H9 (cell line): Measurements from ENCODE around the gene SVEP1. TPM values are rescaled to one million over a fixed set of nuclear protein-coding genes. Genes with fewer than 3 reads are reported as not detected.

ENCODE experiments used
- DNase-seq: peaks from one replicate; pipeline ENCODE4 v3.0.0-alpha.2; 2017
- H2AFZ ChIP-seq: one replicate; pipeline ENCODE4 v1.6.1; 2013; ENCODE audit warnings: mild to moderate bottlenecking, low read length, control low read depth, moderate library complexity
- H2AK5ac ChIP-seq: 2 replicates; pipeline ENCODE4 v1.6.1; 2013; ENCODE audit warnings: low read length, control low read depth, mixed read lengths; ENCODE audit not compliant: insufficient read length
- H2BK120ac ChIP-seq: one replicate; pipeline ENCODE4 v1.6.1; 2013; ENCODE audit warnings: low read depth, mild to moderate bottlenecking, low read length, control low read depth, inconsistent platforms; ENCODE audit not compliant: poor library complexity, severe bottlenecking
- H2BK12ac ChIP-seq: 2 replicates; pipeline ENCODE4 v1.6.1; 2013; ENCODE audit warnings: low read length, control low read depth, mixed read lengths, low read depth; ENCODE audit not compliant: insufficient read length
- H2BK15ac ChIP-seq: 2 replicates; pipeline ENCODE4 v1.6.1; 2013; ENCODE audit warnings: low read depth, low read length, control low read depth
- H2BK20ac ChIP-seq: one replicate; pipeline ENCODE4 v1.6.1; 2013; ENCODE audit warnings: low read depth, mild to moderate bottlenecking, low read length, control low read depth, inconsistent platforms; ENCODE audit not compliant: poor library complexity, severe bottlenecking
- H2BK5ac ChIP-seq: 2 replicates; pipeline ENCODE4 v1.6.1; 2013; ENCODE audit warnings: low read length, control low read depth, mixed read lengths; ENCODE audit not compliant: insufficient read length
- H3K14ac ChIP-seq: 2 replicates; pipeline ENCODE4 v1.6.1; 2013; ENCODE audit warnings: low read length, control low read depth; ENCODE audit not compliant: insufficient read depth
- H3K18ac ChIP-seq: 2 replicates; pipeline ENCODE4 v1.6.1; 2013; ENCODE audit warnings: low read depth, mild to moderate bottlenecking, mixed read lengths, low read length, control low read depth; ENCODE audit not compliant: insufficient read length
- H3K23ac ChIP-seq: 2 replicates; pipeline ENCODE4 v1.6.1; 2013; ENCODE audit warnings: low read length, control low read depth, mixed read lengths, low read depth; ENCODE audit not compliant: insufficient read length
- H3K23me2 ChIP-seq: 2 replicates; pipeline ENCODE4 v1.6.1; 2013; ENCODE audit warnings: low read depth, mild to moderate bottlenecking, mixed read lengths, low read length, control low read depth; ENCODE audit not compliant: insufficient read length, poor library complexity, severe bottlenecking
- H3K27ac ChIP-seq: 2 replicates; pipeline ENCODE4 v1.5.1; 2013; ENCODE audit warnings: low read length, control low read depth, mixed read lengths, low read depth; ENCODE audit not compliant: insufficient read length
- H3K27me3 ChIP-seq: 2 replicates; pipeline ENCODE4 v1.6.1; 2013; ENCODE audit warnings: low read length, control low read depth, inconsistent platforms; ENCODE audit not compliant: insufficient read depth
- H3K4ac ChIP-seq: 2 replicates; pipeline ENCODE4 v1.6.1; 2013; ENCODE audit warnings: low read depth, mild to moderate bottlenecking, control low read depth, inconsistent platforms, low read length, moderate library complexity
- H3K4me1 ChIP-seq: 2 replicates; pipeline ENCODE4 v1.6.1; 2013; ENCODE audit warnings: low read length, control low read depth, inconsistent platforms; ENCODE audit not compliant: insufficient read depth
- H3K4me2 ChIP-seq: 2 replicates; pipeline ENCODE4 v1.6.1; 2013; ENCODE audit warnings: low read length, control low read depth, mixed read lengths; ENCODE audit not compliant: insufficient read length, insufficient read depth
- H3K56ac ChIP-seq: 2 replicates; pipeline ENCODE4 v1.6.1; 2013; ENCODE audit warnings: low read depth, mild to moderate bottlenecking, mixed read lengths, low read length, control low read depth; ENCODE audit not compliant: insufficient read length
- H3K79me1 ChIP-seq: 2 replicates; pipeline ENCODE4 v1.6.1; 2013; ENCODE audit warnings: low read depth, mild to moderate bottlenecking, moderate library complexity, low read length, control low read depth, inconsistent platforms; ENCODE audit not compliant: insufficient read depth, poor library complexity, severe bottlenecking
- H3K79me2 ChIP-seq: 2 replicates; pipeline ENCODE4 v1.6.1; 2013; ENCODE audit warnings: low read length, control low read depth, inconsistent platforms; ENCODE audit not compliant: insufficient read depth
- H3K9ac ChIP-seq: 2 replicates; pipeline ENCODE4 v1.6.1; 2013; ENCODE audit warnings: low read length, control low read depth, mixed read lengths; ENCODE audit not compliant: insufficient read length; ENCODE audit errors: extremely low read depth
- H3K9me3 ChIP-seq: one replicate; pipeline ENCODE4 v1.6.1; 2013; ENCODE audit warnings: low read depth, low read length, inconsistent platforms; ENCODE audit not compliant: control insufficient read depth
- H3T11ph ChIP-seq: one replicate; pipeline ENCODE4 v1.6.1; 2013; ENCODE audit warnings: mild to moderate bottlenecking, low read length, control low read depth, inconsistent platforms
- H4K20me1 ChIP-seq: one replicate; pipeline ENCODE4 v1.6.1; 2013; ENCODE audit not compliant: control insufficient read depth, insufficient read length, insufficient read depth
- H4K5ac ChIP-seq: 2 replicates; pipeline ENCODE4 v1.6.1; 2013; ENCODE audit warnings: low read depth, mild to moderate bottlenecking, mixed read lengths, low read length, control low read depth; ENCODE audit not compliant: insufficient read length
- H4K8ac ChIP-seq: replicated peaks from 2 replicates; pipeline ENCODE4 v1.6.1; 2013; ENCODE audit warnings: low read length, control low read depth, mixed read lengths, low read depth; ENCODE audit not compliant: insufficient read length
- H4K91ac ChIP-seq: 2 replicates; pipeline ENCODE4 v1.6.1; 2013; ENCODE audit warnings: low read depth, mild to moderate bottlenecking, moderate library complexity, mixed read lengths, low read length, control low read depth; ENCODE audit not compliant: insufficient read length
- H3K27ac Mint-ChIP-seq, 3 experiments: 2 replicates in 2 of 3; 3 replicates in 1 of 3; pipeline ENCODE4 v1.8.0; 2020 to 2021; ENCODE audit warnings: mixed read lengths in 3 of 3, mild to moderate bottlenecking in 1 of 3, moderate library complexity in 1 of 3
- H3K27me3 Mint-ChIP-seq: 2 replicates; pipeline ENCODE4 v1.8.0; 2021; ENCODE audit warnings: low read depth, mild to moderate bottlenecking, moderate library complexity, mixed read lengths
- H3K36me3 Mint-ChIP-seq, 3 experiments: 2 replicates in 2 of 3; 3 replicates in 1 of 3; pipeline ENCODE4 v1.8.0; 2020 to 2021; ENCODE audit warnings: low read depth in 3 of 3, mixed read lengths in 3 of 3; ENCODE audit not compliant: insufficient read depth in 1 of 3
- H3K4me1 Mint-ChIP-seq, 2 experiments: 2 replicates each; pipeline ENCODE4 v1.8.0; 2020; ENCODE audit warnings: mixed read lengths in 2 of 2
- H3K4me3 Mint-ChIP-seq, 2 experiments: 2 replicates in 1 of 2; 3 replicates in 1 of 2; pipeline ENCODE4 v1.8.0; 2020 to 2021; ENCODE audit warnings: mild to moderate bottlenecking in 2 of 2, mixed read lengths in 2 of 2, moderate library complexity in 1 of 2
- H3K9me3 Mint-ChIP-seq, 2 experiments: 2 replicates in 1 of 2; 3 replicates in 1 of 2; pipeline ENCODE4 v1.8.0; 2020; ENCODE audit warnings: mild to moderate bottlenecking in 2 of 2, mixed read lengths in 2 of 2, moderate library complexity in 1 of 2
- WGBS: extraction: QIAGEN DNeasy Blood & Tissue Kit; methylation state at CpG from one replicate; pipeline ENCODE4 v1.1.7; 2013; ENCODE audit warnings: missing lambda C conversion rate, low lambda C conversion rate, mixed read lengths; ENCODE audit not compliant: insufficient read length; ENCODE audit errors: extremely low coverage; 5-methylcytosine and 5-hydroxymethylcytosine counted together
- total RNA-seq: library from RNA; stranded (reverse); gene quantifications from 2 replicates; pipeline ENCODE4 v1.2.1, GENCODE V29; 2021
- TF ChIP-seq, protein P1 (sequence below): fragments of 200-600 bp; sonication (generic); conservative IDR thresholded peaks from 3 replicates; pipeline ENCODE4 v1.8.0; 2021; ENCODE audit warnings: antibody characterized with exemption, mild to moderate bottlenecking

SVEP1 gene
- total RNA-seq, 1 experiment from 2014 or later: 0.17 TPM

DNA sequence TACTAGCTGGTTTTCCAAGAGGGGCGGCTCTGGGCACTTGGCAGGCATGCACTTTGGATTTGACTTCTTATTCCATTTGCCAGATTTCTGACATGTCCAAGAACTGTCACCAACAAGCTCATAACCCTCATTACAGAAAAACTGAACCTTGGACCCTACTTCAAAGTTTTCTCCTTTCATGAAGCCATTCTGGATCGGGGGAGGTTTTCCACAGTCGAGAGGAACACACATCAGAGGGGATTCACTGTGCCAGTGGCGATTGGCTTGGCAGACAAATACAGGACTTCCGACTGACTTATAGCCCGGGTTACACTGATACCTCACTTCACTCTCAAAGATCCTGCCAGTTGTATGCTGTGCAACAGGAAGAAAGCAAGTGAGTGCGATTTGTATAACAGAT lies 170.9 kb downstream of the SVEP1 start:
- Histone ChIP-seq H2BK20ac (no peak overlapping the region), H3K79me2 (no peaks in the 10 kb centered on the region), H2AK5ac (no peak overlapping the region), H3K27ac (no peak overlapping the region), H3K4me2 (no peak overlapping the region), H2BK12ac (no peak overlapping the region), H2BK5ac (no peak overlapping the region), H2AFZ (no peak overlapping the region), H3K27me3 (no peaks in the 10 kb centered on the region), H3K23ac (no peak overlapping the region), H3K56ac (no peak overlapping the region), H4K20me1 (no peaks in the 10 kb centered on the region), H3K79me1 (no peaks in the 10 kb centered on the region), H3T11ph (no peak overlapping the region), H2BK120ac (no peak overlapping the region), H3K9me3 (no peaks in the 10 kb centered on the region), H4K5ac (no peak overlapping the region), H3K4ac (no peak overlapping the region), H3K9ac (no peak overlapping the region), H4K8ac (no peak overlapping the region), H3K4me1 (no peaks in the 10 kb centered on the region), H3K14ac (no peak overlapping the region), H4K91ac (no peak overlapping the region), H3K23me2 (no peaks in the 10 kb centered on the region), H2BK15ac (no peak overlapping the region), H3K18ac (no peak overlapping the region)
- Mint-ChIP-seq H3K4me1 (no peaks in the 10 kb centered on the region), H3K27me3 (no peaks in the 10 kb centered on the region; the same call in none of the 2 replicates), H3K27ac (no peak overlapping the region), H3K9me3 (no peaks in the 10 kb centered on the region; a peak in 1 of 5 replicates), H3K36me3 (no peaks in the 10 kb centered on the region), H3K4me3 (no peak overlapping the region)
- no CpG with 5 or more reads among the region's 7 CpGs for WGBS
- no peak for DNase-seq
- TF ChIP-seq, protein P1, sequence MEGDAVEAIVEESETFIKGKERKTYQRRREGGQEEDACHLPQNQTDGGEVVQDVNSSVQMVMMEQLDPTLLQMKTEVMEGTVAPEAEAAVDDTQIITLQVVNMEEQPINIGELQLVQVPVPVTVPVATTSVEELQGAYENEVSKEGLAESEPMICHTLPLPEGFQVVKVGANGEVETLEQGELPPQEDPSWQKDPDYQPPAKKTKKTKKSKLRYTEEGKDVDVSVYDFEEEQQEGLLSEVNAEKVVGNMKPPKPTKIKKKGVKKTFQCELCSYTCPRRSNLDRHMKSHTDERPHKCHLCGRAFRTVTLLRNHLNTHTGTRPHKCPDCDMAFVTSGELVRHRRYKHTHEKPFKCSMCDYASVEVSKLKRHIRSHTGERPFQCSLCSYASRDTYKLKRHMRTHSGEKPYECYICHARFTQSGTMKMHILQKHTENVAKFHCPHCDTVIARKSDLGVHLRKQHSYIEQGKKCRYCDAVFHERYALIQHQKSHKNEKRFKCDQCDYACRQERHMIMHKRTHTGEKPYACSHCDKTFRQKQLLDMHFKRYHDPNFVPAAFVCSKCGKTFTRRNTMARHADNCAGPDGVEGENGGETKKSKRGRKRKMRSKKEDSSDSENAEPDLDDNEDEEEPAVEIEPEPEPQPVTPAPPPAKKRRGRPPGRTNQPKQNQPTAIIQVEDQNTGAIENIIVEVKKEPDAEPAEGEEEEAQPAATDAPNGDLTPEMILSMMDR: no peak
